T-helper 22 cell (primary cell): ENCODE data around the gene FAM217A.
A peak's percentile ranks its signal among the peaks of the same experiment; 100 is the strongest.

Source experiments
- DNase-seq: peaks from one replicate; pipeline ENCODE4 v3.0.0-alpha.2; 2020; ENCODE audit warnings: low read depth

The FAM217A gene

GRCh38 chr6:4021854-4022695, 56.9 kb downstream of the FAM217A start:
- DNase-seq, result no peak

GRCh38 chr6:4021133-4021853, 57.6 kb downstream of the FAM217A start:
- peak; percentile 80 for DNase-seq

- no peak for DNase-seq
Observed at GRCh38 chr6:4020822-4021132, 58.2 kb downstream of the FAM217A start.

- DNase-seq, result no peak
Observed at GRCh38 chr6:4018924-4019236, 60.1 kb downstream of the FAM217A start.
